ENCODE data around the gene TXNDC9.

GRCh38 chr2:99377879-99378278, 41.7 kb upstream of the TXNDC9 start:
- TF ChIP-seq TAF1 (IDR thresholded peaks at IDR 0.05; ENCODE audit: borderline replicate concordance, low read depth, low read length), result no peak
- no peak for TF ChIP-seq POLR2A (IDR thresholded peaks at IDR 0.05; ENCODE audit: low read depth, low read length)
- no peak for TF ChIP-seq POLR2AphosphoS5 (IDR thresholded peaks at IDR 0.05; ENCODE audit: low read depth, low read length)

All from GM12892 (cell line).